HCT116 (cell line): ENCODE measurements around the gene FCRL1. TPM values are rescaled to one million over a fixed set of nuclear protein-coding genes. Genes with fewer than 3 reads are reported as not detected.

Source experiments
- ATAC-seq: fragments of 200-7000 bp; cut with Tn5 transposase; 2 replicates; pipeline ENCODE4 v1.9.1; 2020; ENCODE audit warnings: mild to moderate bottlenecking, moderate library complexity
- Bru-seq: library from RNA; stranded (reverse); fragments of 400-500 nt; gene quantifications from one replicate; lab custom pipeline; 2021; lab: Mats Ljungman, UMichigan
- BruChase-seq, 2 experiments: library from RNA; stranded (reverse); fragments of 400-500 nt; gene quantifications; one replicate each; lab custom pipeline; 2021; lab: Mats Ljungman, UMichigan
- BruUV-seq: library from RNA; stranded (reverse); fragments of 400-500 nt; replicated peaks from 2 replicates; lab custom pipeline; 2021; lab: Mats Ljungman, UMichigan
- CTCF ChIA-PET: fragments of 300-600 bp; sonication (Branson Sonifier 250); formaldehyde crosslinking; loops from one replicate; lab custom pipeline; 2021; ENCODE audit warnings: antibody characterized with exemption; lab: Charles Lee
- POLR2A ChIA-PET: fragments of 300-600, 350-600 bp; sonication (Branson Sonifier 250); formaldehyde crosslinking; loops from one replicate; lab custom pipeline; 2021; ENCODE audit warnings: antibody characterized with exemption; lab: Charles Lee
- RAD21 ChIA-PET, 2 experiments: fragments of 300-600 bp; sonication (Branson Sonifier 250); formaldehyde crosslinking; loops; one replicate each; lab custom pipeline; 2023; ENCODE audit warnings: low total read pairs in 2 of 2; ENCODE audit not compliant: uncharacterized antibody in 2 of 2, unreplicated experiment in 2 of 2, low non-redundant PET in 1 of 2; lab: Charles Lee
- DNase-seq: peaks from one replicate; pipeline ENCODE4 v3.0.0-alpha.2; 2010; ENCODE audit warnings: low read depth, low spot score
- H2AFZ ChIP-seq: fragments of 200-600 bp; shearing (Covaris generic), sonication (generic); 2 replicates; pipeline ENCODE4 v1.6.1; 2017; ENCODE audit warnings: low read depth, mixed run types, mixed read lengths, antibody characterized with exemption, low read length; ENCODE audit not compliant: poor library complexity, severe bottlenecking
- H3K27ac ChIP-seq: 2 replicates; pipeline ENCODE4 v1.5.1; 2012; ENCODE audit warnings: low read depth, low read length
- H3K27me3 ChIP-seq: fragments of 200-600 bp; sonication (generic); 2 replicates; pipeline ENCODE4 v1.6.1; 2016; ENCODE audit warnings: mixed run types, low read length, mixed read lengths; ENCODE audit not compliant: insufficient read depth
- H3K36me3 ChIP-seq, 2 experiments: fragments of 200-500 bp in 1 of 2; fragments of 200-600 bp in 1 of 2; sonication (Bioruptor generic) in 1 of 2; sonication (generic) in 1 of 2; 2 replicates each; pipeline versions ENCODE4 v1.5.1 to v1.6.1; 2014 to 2016; ENCODE audit warnings: low read length in 2 of 2, inconsistent platforms in 1 of 2, mixed read lengths in 1 of 2, mixed run types in 1 of 2; ENCODE audit not compliant: insufficient read depth in 2 of 2, control insufficient read depth in 1 of 2
- H3K4me1 ChIP-seq, 2 experiments: fragments of 200-600 bp in 1 of 2; sonication (generic) in 1 of 2; 2 replicates each; pipeline versions ENCODE4 v1.5.1 to v1.6.1; 2012 to 2017; ENCODE audit warnings: low read length in 2 of 2, inconsistent platforms in 1 of 2, mild to moderate bottlenecking in 1 of 2, mixed read lengths in 1 of 2, mixed run types in 1 of 2, moderate library complexity in 1 of 2; ENCODE audit not compliant: insufficient read depth in 2 of 2, control insufficient read depth in 1 of 2
- H3K4me2 ChIP-seq: fragments of 200-600 bp; sonication (generic); 2 replicates; pipeline ENCODE4 v1.6.1; 2017; ENCODE audit warnings: mixed run types, low read length, mixed read lengths
- H3K4me3 ChIP-seq, 2 experiments: fragments of 200-600 bp in 1 of 2; sonication (generic) in 1 of 2; replicated peaks in 1 of 2; 2 replicates each; pipeline ENCODE4 v1.5.1; 2011 to 2016; ENCODE audit warnings: low read length in 2 of 2, control low read depth in 1 of 2, low read depth in 1 of 2, mild to moderate bottlenecking in 1 of 2, mixed read lengths in 1 of 2, mixed run types in 1 of 2
- H3K79me2 ChIP-seq: fragments of 200-600 bp; sonication (generic); 2 replicates; pipeline ENCODE4 v1.6.1; 2017; ENCODE audit warnings: mild to moderate bottlenecking, mixed run types, low read length, moderate library complexity, mixed read lengths; ENCODE audit not compliant: insufficient read depth
- H3K9ac ChIP-seq: fragments of 200-600 bp; sonication (generic); 2 replicates; pipeline ENCODE4 v1.6.1; 2016; ENCODE audit warnings: low read length, mixed read lengths
- H3K9me2 ChIP-seq: fragments of 200-600 bp; sonication (generic), shearing (Covaris generic); 2 replicates; pipeline ENCODE4 v1.6.1; 2017; ENCODE audit warnings: mixed run types, mild to moderate bottlenecking, moderate library complexity; ENCODE audit not compliant: insufficient read depth
- H3K9me3 ChIP-seq, 2 experiments: fragments of 200-500 bp in 1 of 2; fragments of 200-600 bp in 1 of 2; sonication (Bioruptor generic) in 1 of 2; sonication (generic) in 1 of 2; 2 replicates each; pipeline ENCODE4 v1.6.1; 2014 to 2017; ENCODE audit warnings: low read length in 2 of 2, mixed read lengths in 2 of 2, inconsistent platforms in 1 of 2, low read depth in 1 of 2, mild to moderate bottlenecking in 1 of 2, mixed run types in 1 of 2, moderate library complexity in 1 of 2; ENCODE audit not compliant: control insufficient read depth in 1 of 2, insufficient read depth in 1 of 2
- H4K20me1 ChIP-seq: fragments of 200-600 bp; sonication (generic), shearing (Covaris generic); 2 replicates; pipeline ENCODE4 v1.6.1; 2017; ENCODE audit warnings: mixed run types, mild to moderate bottlenecking, moderate library complexity; ENCODE audit not compliant: insufficient read depth
- ATF3 ChIP-seq: IDR thresholded peaks from 2 replicates; pipeline ENCODE4 v1.6.1; 2012
- CBX3 ChIP-seq: IDR thresholded peaks from 2 replicates; pipeline ENCODE4 v1.6.1; 2012; ENCODE audit warnings: low read depth
- CTCF ChIP-seq, 3 experiments: fragments of 200-600 bp in 1 of 3; sonication (generic) in 1 of 3; IDR thresholded peaks in 2 of 3; conservative IDR thresholded peaks in 1 of 3; 2 replicates each; pipeline ENCODE4 v1.5.1; 2012 to 2017; ENCODE audit warnings: low read depth in 2 of 3, low read length in 2 of 3, antibody characterized with exemption in 1 of 3, borderline replicate concordance in 1 of 3, control low read depth in 1 of 3, mild to moderate bottlenecking in 1 of 3, mixed read lengths in 1 of 3, mixed run types in 1 of 3, moderate library complexity in 1 of 3; ENCODE audit not compliant: insufficient read depth in 1 of 3
- EGR1 ChIP-seq: IDR thresholded peaks from 2 replicates; pipeline ENCODE4 v1.6.1; 2012; ENCODE audit warnings: low read depth
- ELF1 ChIP-seq: IDR thresholded peaks from 2 replicates; pipeline ENCODE4 v1.6.1; 2012; ENCODE audit warnings: low read depth, borderline replicate concordance
- EZH2phosphoT487 ChIP-seq: fragments of 200-600 bp; IDR thresholded peaks from 2 replicates; pipeline ENCODE4 v1.6.1; 2018; ENCODE audit warnings: antibody characterized with exemption, borderline replicate concordance
- FOSL1 ChIP-seq: IDR thresholded peaks from 2 replicates; pipeline ENCODE4 v1.6.1; 2012; ENCODE audit warnings: low read depth
- POLR2A ChIP-seq: IDR thresholded peaks from 2 replicates; pipeline ENCODE4 v1.7.0; 2011; ENCODE audit warnings: borderline replicate concordance; ENCODE audit not compliant: insufficient read depth, insufficient read length; ENCODE audit errors: extremely low read depth
- SIN3A ChIP-seq: IDR thresholded peaks from 2 replicates; pipeline ENCODE4 v1.6.1; 2012; ENCODE audit warnings: low read depth
- SP1 ChIP-seq: IDR thresholded peaks from 2 replicates; pipeline ENCODE4 v1.6.1; 2012; ENCODE audit warnings: low read depth
- SRF ChIP-seq: IDR thresholded peaks from 2 replicates; pipeline ENCODE4 v1.6.1; 2012; ENCODE audit warnings: low read depth
- TCF7L2 ChIP-seq: IDR thresholded peaks from 2 replicates; pipeline ENCODE4 v1.7.0; 2011; ENCODE audit warnings: borderline replicate concordance, inconsistent platforms; ENCODE audit not compliant: insufficient read depth, insufficient read length; ENCODE audit errors: extremely low read depth
- YY1 ChIP-seq: IDR thresholded peaks from 2 replicates; pipeline ENCODE4 v1.6.1; 2011; ENCODE audit warnings: low read length, low read depth, moderate library complexity, mild to moderate bottlenecking; ENCODE audit not compliant: insufficient replicate concordance; ENCODE audit errors: extremely low read depth
- ZFX ChIP-seq: fragments of 450-650 bp; IDR thresholded peaks from 2 replicates; pipeline ENCODE4 v1.6.1; 2017
- ZNF274 ChIP-seq: fragments of 200-500 bp; sonication (Bioruptor generic); IDR thresholded peaks from 2 replicates; pipeline ENCODE4 v1.6.1; 2014; ENCODE audit warnings: mild to moderate bottlenecking, low read depth, low read length, inconsistent platforms
- intact Hi-C: fragments of 100-400 bp; cut with micrococcal nuclease; formaldehyde crosslinking; loops from 2 replicates; pipeline ENCODE4 v1.10.0; 2022
- long read RNA-seq: library from polyadenylated mRNA; unstranded; transcript quantifications from one replicate; pipeline ENCODE4 v2.0.0, GENCODE V29; 2021; ENCODE audit not compliant: unreplicated experiment
- polyA plus RNA-seq: library from polyadenylated mRNA; unstranded; fragments of >200 nt; gene quantifications from 2 replicates; pipeline ENCODE4 v1.2.1, GENCODE V29; 2012; ENCODE audit warnings: missing spikeins
- total RNA-seq: library from RNA; stranded (reverse); gene quantifications from one replicate; pipeline ENCODE4 v1.2.1, GENCODE V29; 2021; ENCODE audit not compliant: unreplicated experiment
- TF ChIP-seq, protein P1 (sequence below): IDR thresholded peaks from 2 replicates; pipeline ENCODE4 v1.6.1; 2012

FCRL1 gene
- total RNA-seq, result not detected
- polyA plus RNA-seq, result not detected in 2 replicates
- Bru-seq, nascent RNA, result percentile 8 among the genes with signal in this experiment
- percentile 7 among the genes with signal in this experiment for BruChase-seq, experiment 1, labeled RNA remaining after a 6-hour chase
- percentile 11 among the genes with signal in this experiment for BruChase-seq, experiment 2, labeled RNA remaining after a 2-hour chase
- long read RNA-seq, result 0 reads

GRCh38 chr1:157819896-157820295 is at the start of gene FCRL1:
FCRL1 (minus strand) TSS chr1:157820120; CDS start chr1:157820037, 83 bp downstream.
- DNase-seq (no peak), ATAC-seq (no peak)
- ChIA-PET RAD21 (no interaction called here), CTCF (no interaction called here), POLR2A (no interaction called here)
- Histone ChIP-seq H3K79me2 (no peaks in the 10 kb centered on the region), H3K4me2 (no peak within 1 kb of the TSS), H3K9me3 (no peaks in the 10 kb centered on the region), H3K27me3 (peaks cover 29% of the 10 kb centered on the region), H4K20me1 (no peaks in the 10 kb centered on the region), H3K27ac (no peak within 1 kb of the TSS), H3K9ac (no peak within 1 kb of the TSS), H3K4me1 (no peaks in the 10 kb centered on the region), H3K4me3 (no peak within 1 kb of the TSS), H2AFZ (no peak within 1 kb of the TSS), H3K36me3 (no peaks in the 10 kb centered on the region), H3K9me2 (no peaks in the 10 kb centered on the region)
- BruUV-seq, result no TSS peak
- TF ChIP-seq EZH2phosphoT487 (no peak), ATF3 (no peak)
- intact Hi-C loops, result no loop called here

DNA sequence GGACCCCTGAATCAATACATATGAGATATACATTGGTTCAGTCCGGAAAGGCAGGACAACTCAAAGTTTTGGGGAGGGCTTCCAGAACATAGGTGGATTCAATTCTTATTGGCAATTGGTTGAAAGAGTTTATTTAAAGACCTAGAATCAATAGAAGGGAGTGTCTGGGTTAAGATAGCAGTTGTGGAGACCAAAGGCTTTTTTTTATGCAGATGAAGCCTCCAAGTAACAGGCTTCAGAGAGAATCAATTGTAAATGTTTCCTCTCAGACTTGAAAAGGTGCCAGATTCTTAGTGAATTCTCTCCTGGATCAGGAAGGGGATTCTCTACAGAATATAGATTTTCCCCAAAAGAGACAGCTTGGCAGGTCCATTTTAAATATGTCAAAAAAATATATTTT is 48.7 kb upstream of the FCRL1 start:
- H3K27ac ChIP-seq, result no peak overlapping the region
- H3K36me3 ChIP-seq, result no peaks in the 10 kb centered on the region
- H3K9me3 ChIP-seq, result no peaks in the 10 kb centered on the region
- no peaks in the 10 kb centered on the region for H3K4me1 ChIP-seq
- no peaks in the 10 kb centered on the region for H3K9me2 ChIP-seq
- no peak overlapping the region for H3K4me2 ChIP-seq
- intact Hi-C loops, result no loop called here
- ATAC-seq (no peak), DNase-seq (no peak)
- CTCF ChIA-PET, result no interaction called here
- H4K20me1 ChIP-seq, result no peaks in the 10 kb centered on the region
- H3K27me3 ChIP-seq, result peaks cover 30% of the 10 kb centered on the region
- H2AFZ ChIP-seq, result no peak overlapping the region
- TF ChIP-seq SP1 (no peak), SRF (no peak), CBX3 (no peak), ZFX (no peak), YY1 (no peak), ELF1 (no peak), ZNF274 (no peak), FOSL1 (no peak), POLR2A (no peak), CTCF (IDR thresholded peaks at IDR 0.05 in 2 of 3, conservative IDR thresholded peaks at IDR 0.05 in 1 of 3; ENCODE audit: borderline replicate concordance in 1 of 3, insufficient read depth in 1 of 3, low read depth in 2 of 3, low read length in 2 of 3) (no peak), EGR1 (no peak), TCF7L2 (no peak), ATF3 (no peak), SIN3A (no peak)
- TF ChIP-seq, protein P1, sequence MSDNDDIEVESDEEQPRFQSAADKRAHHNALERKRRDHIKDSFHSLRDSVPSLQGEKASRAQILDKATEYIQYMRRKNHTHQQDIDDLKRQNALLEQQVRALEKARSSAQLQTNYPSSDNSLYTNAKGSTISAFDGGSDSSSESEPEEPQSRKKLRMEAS, result no peak
- POLR2A ChIA-PET, result no interaction called here
- H3K4me3 ChIP-seq, result no peak overlapping the region
- no peaks in the 10 kb centered on the region for H3K79me2 ChIP-seq
- H3K9ac ChIP-seq, result no peak overlapping the region
- BruUV-seq, result no TSS peak
- RAD21 ChIA-PET, result no interaction called here
